Stimulated activated CD4-positive, alpha-beta T cell treated with anti-CD3 and anti-CD28 coated beads, Interleukin-2, amount 100 ng/mL, for 24 hours (primary cell): ENCODE measurements around the gene PPEF2.
"Not testable (repeated sequence)": the region's sequence is repeated elsewhere in the genome, so short reads cannot be mapped to it uniquely, and the experiment has no call there.

Experiments
- DNase-seq, 2 donors: peaks; one replicate each; pipeline ENCODE4 v3.0.0-alpha.2; 2020

PPEF2 gene, protein sequence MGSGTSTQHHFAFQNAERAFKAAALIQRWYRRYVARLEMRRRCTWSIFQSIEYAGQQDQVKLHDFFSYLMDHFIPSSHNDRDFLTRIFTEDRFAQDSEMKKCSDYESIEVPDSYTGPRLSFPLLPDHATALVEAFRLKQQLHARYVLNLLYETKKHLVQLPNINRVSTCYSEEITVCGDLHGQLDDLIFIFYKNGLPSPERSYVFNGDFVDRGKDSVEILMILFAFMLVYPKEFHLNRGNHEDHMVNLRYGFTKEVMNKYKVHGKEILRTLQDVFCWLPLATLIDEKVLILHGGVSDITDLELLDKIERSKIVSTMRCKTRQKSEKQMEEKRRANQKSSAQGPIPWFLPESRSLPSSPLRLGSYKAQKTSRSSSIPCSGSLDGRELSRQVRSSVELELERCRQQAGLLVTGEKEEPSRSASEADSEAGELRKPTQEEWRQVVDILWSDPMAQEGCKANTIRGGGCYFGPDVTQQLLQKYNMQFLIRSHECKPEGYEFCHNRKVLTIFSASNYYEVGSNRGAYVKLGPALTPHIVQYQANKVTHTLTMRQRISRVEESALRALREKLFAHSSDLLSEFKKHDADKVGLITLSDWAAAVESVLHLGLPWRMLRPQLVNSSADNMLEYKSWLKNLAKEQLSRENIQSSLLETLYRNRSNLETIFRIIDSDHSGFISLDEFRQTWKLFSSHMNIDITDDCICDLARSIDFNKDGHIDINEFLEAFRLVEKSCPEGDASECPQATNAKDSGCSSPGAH

DNA sequence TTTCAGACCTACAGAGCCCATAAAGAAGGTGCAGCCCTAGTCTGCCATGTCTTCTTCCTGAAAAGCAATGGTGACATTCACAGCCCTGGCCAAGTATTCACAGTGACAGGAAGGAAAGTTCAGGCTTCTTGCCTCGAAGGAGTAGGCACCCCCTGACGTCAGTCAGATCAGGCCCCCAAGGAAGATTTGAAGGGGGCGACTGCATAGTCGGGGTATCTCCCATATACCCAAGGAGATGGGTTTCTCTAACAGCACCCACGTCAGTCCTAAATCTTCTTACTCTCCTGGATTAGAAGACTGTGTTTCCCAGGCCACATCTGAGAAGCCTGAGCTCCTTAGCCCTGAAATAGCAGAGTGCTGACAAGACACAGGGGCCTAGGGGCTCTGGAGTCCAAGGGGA lies at the start of gene PPEF2:
PPEF2 (minus strand) TSS at position 101 of the 400 bp plus-strand sequence. CDS start 6,127 bp downstream, outside the sequence.
- DNase-seq: no peak

DNA sequence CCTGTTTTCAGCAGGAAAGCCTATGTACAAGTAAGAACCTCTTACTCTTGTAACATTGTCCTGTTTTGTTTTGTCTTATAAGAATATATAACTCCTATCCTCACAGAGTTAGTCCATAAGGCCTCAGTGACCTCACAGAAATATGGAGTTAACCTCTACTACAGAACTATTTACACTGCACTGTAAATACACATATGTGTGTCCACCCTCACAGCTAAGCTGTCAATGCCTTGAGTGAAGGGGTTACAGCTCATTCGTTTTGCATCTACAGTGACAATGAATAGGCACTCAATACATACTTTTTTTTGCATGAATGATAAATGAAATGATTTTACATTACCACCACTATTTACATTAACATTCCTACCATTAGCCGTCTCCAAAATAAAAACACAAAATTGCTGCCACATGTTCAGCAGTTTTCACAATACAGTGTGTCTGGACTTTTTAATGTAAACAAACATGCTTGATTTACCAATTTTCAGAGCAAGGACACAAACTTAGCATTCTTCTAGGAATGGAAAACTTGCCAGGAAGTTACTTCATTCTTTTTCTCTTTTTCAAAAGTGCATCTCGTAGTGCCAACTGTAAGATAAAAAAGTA lies 48.1 kb upstream of the PPEF2 start:
- DNase-seq: no peak

DNA sequence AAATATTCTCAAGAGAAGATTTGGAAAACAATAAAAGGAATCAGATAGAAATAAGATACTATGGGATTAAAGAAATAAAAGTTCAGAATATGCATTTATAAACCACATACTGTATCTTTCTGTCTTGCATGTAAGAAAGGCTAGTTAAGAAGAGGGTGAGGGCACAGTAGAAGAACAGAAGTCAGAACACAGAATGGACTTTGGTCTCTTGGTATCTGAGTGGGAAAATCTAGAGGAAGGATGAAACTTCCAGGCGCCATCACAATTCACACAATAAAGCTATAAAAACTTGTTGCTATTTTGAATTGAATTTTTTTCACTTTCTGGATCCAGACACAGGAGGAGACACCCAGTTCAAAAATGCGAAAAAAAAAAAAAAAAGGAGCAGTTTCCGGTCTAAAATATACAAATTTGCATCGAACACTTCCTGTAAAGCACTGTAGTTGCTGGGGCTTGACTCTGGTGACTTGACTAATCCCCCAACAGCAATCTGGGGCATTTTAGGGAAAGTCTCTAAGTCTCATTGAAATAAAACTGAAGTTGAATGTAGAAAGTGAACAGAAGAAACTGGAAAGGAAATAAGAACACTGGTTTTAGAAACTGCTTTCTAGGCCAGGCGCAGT lies 46.7 kb upstream of the PPEF2 start:
- DNase-seq: no peak

DNA sequence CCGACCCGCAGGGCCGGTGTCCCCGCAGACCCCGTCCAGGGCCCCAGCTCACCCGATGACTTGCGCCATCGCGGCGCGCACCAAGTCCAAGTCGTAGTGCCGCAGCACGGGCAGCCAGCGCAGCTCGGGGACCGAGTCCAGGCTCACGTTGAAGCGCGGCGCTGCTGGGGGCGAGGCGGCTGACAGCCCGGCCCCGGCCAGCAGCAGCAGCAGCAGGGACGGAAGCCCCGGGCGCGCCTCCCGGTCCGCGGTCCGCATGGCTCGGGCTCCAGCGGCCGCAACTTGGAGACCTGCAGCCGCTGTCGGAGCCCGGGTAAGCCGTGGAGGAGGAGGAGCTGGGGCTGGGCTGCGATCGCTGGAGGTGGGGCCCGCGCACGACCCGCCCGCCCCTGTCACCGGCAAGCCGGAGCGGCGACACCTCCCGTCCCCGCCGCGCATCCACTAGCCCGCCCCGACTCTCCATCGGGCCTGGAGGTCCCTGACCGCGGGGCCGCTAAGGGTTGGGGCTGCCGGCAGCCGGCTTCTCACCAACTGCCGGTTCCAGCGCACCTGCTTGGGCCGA lies 38.5 kb upstream of the PPEF2 start, which contains the start of gene NAAA:
NAAA (minus strand) TSS at position 322 of the 562 bp plus-strand sequence; CDS start at position 258, 64 bp downstream.
- DNase-seq: peak; percentile 80 to 86

DNA sequence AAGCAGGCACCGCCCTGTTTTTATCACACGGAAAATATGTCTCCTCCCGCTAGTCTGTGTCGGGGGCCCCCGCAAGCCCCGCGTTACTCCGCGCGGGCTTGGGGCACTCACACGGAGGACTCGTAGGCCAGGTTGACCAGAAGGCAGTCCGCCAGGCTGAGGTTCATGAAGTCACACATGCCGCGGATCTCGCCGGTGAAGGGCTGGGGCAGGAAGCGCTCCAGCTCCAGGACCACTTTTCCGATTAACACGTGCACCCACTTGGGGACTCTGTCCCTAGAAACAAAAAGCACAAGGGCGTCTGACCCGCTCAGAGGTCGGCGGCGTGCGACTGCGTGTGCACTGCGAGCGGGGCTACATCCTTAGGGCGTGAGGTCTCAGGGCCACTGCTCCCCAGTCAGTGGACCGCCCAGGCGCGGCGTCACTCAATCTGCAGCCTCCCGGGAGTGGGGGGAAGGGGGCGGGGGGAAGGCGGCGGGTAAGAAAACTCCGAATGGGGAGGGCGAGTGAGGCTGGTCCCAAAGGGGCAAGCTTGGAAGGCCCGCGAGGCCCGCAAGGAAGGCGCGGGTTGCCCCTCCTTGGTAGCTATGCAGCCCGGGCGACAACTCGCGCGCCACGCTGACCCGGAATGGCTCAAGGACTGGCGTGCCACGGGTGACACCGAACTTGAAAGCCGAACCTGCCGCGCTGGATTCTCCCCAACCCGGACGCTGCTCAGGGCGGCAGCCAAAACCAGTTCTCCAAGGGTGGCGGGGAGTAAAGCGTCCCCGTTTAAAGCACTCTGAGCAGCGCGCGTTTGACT lies 37.8 kb upstream of the PPEF2 start:
- peak; percentile 81 to 82 for DNase-seq

DNA sequence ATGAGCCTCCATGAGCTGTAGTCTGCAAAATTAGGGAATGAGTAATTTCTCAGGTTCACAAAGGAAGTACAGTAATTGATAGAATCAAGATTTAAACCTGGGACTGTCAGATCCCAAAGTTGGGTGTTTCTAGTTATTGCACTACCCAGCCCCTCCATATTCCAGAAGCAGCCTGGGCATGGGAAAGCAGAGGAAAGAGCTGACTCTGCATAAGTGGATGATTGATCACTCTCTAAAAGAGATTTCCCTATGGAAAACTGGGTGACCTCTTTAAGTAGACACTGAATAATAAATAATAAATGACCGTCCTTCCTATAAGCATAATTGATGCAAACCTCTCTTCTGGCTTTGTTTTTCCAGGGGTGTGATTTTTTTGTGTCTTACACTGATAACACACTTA lies 33.4 kb upstream of the PPEF2 start:
- DNase-seq: no peak

DNA sequence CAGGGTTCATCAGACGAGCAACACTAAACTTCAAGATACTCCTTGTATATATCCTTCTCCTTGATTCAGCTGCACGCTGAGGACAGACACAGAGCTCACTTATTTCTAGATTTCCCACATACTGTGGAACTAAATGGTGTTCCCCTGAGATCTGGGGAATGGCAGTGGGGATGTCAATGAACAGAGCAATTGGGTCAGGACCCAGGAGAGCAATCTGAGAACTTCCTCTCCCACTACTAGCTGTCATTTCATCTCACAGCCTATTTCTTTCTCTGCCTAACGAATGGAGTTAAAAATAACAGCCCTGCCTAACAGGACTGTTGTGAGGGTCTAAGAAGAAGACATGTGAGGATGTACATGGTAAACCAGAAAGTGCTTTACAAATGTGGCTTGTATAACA lies 27.9 kb upstream of the PPEF2 start:
- no peak for DNase-seq

DNA sequence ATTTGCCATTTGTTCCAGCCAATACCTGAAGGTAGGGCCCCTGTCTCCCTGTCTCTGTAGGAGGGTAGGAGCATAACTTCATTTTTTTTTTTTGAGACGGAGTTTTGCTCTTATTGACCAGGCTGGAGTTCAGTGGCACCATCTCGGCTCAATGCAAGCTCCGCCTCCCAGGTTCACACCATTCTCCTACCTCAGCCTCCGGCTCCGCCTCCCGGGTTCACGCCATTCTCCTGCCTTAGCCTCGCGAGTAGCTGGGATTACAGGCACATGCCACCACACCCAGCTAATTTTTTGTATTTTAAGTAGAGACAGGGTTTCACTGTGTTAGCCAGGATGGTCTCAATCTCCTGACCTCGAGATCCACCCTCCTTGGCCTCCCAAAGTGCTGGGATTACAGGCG lies 22.7 kb upstream of the PPEF2 start:
- not testable (repeated sequence) for DNase-seq

DNA sequence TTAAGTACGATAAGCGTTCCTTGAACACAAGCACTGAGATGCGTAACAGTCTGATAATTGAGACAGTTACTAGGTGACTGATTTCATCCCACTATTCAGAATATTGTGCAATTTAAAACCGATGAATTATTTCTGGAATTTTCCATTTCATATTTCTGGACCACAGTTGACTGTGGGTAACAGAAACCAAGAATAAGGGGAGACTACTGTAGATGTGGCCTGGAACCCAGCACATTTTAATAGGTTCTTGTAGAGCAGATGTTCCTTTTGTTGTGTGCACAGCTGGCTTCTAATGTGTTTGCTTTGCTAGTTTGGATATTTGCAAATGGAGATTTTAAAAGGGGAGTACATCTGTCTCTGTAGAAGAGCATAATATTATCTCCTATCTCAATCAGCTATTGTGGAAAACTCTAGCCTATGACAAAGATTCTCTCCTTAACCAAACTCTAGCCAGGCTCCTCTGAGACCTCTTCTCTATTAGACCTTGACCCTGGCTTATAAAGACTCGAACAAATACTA lies 22.1 kb upstream of the PPEF2 start:
- DNase-seq: no peak

DNA sequence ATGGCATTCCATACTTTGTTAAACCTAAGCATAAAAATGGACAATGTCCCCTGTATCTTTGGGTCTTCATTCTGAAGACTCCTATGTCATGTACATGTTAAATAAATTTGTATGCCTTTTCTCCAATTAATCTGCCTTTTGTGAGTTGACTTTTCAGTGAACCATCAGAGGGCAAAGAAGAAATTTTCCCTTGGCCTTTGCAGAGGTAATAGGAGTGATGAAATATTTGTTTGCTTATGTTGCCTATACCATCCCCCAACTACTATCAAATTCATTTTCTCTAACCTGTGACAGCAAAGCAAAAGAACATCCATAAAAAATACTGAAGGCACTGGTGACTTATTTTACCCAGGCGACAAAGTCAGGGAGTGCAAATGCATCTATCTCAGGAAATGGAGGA lies 20.3 kb upstream of the PPEF2 start:
- no peak for DNase-seq

DNA sequence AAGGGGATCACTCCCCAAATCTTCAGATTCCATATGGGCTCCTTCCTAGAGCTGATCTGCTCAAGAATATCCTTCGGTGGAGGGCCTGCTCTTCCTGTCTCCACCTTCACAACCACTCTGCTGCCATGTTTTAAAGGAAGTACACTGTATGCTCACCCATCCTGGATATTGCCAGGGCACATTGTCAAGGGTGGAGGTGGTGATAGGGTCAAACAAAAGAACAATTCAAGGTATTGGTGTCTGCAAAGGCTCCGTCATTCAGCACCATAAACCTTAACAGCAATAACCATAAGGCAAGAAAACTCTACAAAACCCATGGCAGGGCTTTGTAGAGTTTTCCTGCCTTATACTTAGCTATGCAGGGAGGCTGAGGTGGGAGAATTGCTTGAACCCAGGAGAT lies 19.7 kb upstream of the PPEF2 start:
- DNase-seq: no peak

DNA sequence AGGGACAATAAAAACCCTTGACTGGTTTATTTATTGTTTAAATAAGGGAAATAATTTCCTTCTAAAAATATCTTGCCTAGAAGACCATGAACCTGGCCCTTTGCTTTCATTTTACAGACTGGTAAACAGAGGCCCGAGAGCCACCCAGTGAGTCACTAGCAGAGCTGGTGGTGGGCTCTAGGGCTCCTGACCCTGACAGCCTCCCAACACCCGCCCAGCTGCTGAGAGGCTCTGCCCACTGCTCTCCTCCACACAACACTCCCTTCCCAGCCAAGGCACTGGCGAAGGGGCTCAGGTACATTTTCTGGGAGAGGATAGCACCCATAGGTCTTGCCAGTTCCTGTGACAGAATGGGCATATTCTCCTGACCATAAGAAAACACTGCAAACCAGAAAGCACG lies 18.1 kb upstream of the PPEF2 start:
- DNase-seq: no peak

DNA sequence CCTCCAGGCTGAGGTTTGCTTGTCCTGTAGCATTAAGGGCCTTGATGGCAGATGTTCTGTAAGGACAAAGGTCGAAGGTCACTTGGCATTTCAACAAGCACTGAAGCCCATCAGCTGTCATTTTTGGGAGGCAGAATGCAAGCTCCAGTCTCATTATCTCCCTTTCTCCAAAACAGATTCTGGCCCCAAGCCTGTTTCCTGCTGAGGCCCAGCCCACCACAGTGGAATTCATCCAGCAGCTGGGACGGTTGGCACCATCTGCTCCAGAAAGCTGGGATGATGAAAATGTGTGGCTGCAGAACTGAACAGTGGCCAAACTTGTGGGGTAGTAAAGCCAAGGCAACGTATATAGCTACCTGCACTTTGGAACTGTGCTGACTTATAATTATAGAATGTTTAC lies 17.7 kb upstream of the PPEF2 start:
- no peak for DNase-seq

DNA sequence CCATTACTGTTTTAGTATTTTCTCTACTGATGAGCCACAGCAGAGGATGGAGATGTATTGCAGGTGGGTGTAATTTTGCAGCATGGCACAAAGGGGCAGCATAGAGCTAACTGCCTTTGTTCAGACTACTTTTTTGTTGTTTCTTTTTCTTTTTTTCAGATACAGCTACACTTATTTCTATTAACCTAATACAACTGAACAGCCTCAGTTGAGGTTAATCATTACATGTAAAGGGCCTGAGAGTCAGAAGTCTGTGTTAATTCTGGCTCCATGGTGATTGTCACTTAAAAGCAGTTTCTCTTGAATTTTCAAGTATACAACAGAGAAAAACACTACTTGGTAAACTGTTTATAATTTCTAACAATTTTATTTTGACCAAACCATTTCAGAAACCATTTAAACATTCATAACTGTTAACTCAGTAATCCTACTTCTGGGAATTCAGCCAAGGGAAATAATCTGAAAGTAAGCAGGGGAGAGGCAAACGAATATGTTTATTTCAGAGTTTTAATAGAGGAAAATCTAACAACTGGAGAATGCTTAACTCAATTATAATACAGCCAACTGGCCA lies 13.9 kb upstream of the PPEF2 start:
- DNase-seq: peak in 1 of 2 donors; percentile 16

DNA sequence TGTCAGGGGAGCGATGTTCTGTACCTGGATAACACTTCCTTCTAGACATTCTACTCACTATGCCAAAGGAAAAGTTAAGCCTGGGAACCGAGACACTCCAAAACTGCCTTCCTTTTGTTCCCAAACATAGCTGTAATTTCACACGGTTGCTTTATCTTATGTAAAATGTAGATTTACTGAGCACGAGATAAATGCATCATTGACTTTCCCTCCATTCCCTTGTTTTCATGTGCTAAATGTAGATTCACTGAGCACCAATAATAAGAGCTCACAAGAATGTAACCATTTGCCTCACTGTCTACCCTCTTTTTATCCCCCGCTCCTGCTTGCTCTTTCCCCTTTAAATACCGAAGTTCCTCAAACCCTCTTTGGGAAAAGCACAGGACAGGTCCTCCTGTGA lies 10.7 kb upstream of the PPEF2 start:
- no peak for DNase-seq

DNA sequence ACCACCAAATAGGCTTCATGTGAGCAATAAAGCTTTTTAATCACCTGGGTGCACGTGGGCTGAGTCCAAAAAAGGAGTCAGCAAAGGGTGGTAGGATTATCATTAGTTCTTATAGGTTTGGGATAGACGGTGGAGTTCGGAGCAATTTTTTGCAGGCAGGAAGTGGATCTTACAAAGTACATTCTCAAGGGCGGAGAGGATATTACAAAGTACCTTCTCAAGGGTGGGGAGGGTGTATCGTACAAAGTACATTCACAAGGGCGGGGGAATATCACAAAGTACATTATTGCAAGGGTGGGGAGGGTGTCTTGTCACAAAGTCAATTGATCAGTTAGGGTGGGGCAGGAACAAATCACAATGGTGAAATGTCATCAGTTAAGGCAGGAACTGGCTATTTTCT lies 8.6 kb upstream of the PPEF2 start:
- not testable (repeated sequence) for DNase-seq

DNA sequence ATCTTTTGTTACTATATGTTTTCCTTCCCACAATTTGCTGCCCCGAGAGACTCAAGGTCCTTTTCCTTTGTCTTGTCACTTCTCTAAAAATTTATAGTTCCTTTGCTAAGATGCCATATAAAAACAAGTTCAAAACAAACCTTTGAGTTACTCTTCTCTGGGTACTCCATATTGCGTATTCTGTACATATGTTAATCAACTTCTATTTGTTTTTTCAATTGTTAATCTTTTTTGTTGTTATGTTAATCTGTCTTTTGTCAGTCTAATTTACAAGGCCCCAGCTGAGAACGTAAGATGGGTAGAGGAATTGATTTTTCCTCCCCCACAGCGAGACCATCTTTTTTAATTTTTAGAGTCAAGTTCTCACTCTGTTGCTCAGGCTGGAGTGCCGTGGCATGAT lies 7.2 kb upstream of the PPEF2 start:
- DNase-seq: no peak

DNA sequence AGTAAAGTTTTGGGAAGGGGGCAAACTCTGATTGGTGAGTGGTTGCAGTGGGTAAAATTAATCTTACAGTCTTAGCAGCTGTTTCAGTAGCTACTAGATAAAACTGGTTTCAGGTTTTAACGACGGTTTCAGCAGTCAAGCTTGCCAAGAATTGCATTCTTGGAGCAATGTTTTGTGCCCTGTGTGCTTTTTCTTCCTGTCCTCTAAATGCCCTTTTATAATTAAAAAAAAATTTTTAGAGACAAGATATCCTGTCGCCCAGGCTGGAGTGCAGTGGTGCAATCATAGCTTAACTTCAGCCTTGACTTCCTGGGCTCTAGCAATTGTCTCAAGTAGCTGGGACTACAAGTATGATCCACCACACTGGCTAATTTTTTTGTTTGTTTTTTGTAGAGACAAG lies 6.3 kb upstream of the PPEF2 start:
- no peak for DNase-seq

DNA sequence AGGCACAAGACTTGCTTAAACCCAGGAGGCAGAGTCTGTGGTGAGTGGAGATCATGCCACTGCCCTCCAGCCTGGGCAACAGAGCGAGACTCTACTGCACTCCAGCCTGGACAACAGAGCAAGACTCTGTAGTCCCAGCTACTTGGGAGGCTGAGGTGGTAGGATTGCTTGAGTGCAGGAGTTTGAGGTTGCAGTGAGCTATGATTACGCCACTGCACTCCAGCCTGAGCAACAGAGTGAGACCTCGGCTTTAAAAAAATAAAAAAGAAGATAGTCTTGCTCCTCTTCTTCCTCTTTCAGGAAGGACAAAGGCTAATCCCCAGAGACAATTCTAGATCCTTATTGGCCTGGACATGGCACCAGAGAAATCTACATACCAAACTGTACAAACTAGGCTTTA lies 5.7 kb upstream of the PPEF2 start:
- DNase-seq: no peak

DNA sequence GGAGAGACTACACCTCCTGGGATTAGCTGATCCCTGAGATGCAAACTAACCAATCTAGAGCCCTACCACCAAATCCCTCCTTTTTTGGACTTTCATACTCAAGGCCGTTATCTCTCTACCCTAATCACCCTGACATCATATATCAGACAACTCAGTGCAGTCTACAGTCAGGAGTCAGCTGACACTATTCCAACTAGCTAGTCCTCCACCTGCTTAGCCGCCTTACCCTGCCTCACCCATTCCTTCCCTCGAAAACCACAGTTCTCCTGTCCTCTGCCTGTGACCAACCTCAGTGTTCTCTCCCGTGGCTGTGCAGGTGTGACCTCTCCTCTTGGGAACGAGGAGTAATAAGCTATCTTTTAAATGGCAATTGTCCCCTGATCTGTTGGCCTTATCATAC lies 1.8 kb upstream of the PPEF2 start:
- no peak for DNase-seq

DNA sequence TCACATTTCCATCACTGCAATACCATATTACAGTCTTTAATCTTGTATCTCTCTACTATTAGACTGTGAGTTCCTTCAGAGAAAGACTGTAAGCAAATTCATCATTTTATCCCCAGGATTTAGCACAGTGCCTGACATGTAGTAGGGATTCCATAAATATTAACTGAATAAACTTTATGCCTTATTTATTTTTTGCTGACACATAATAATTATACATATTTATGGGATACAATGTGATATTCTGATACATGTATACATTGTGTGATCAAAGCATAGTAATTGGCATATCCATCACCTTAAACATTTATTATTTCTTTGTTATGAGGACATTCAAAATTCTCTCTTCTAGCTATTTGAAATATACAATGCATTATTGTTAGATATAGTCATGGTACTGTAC lies 3.7 kb downstream of the PPEF2 start:
- DNase-seq: no peak
